ENCODE data around the gene COL4A5.

COL4A5 gene

GRCh38 chrX:108734426-108734825, 294.8 kb downstream of the COL4A5 start:
- ChIA-PET POLR2A (no interaction called here), CTCF (no interaction called here)
- no peaks in the 10 kb centered on the region for H3K9me3 ChIP-seq (ENCODE audit: control insufficient read depth, insufficient read depth, low read depth, low read length)
- no peak for TF ChIP-seq AEBP2 (tag by site-specific recombination; IDR thresholded peaks at IDR 0.05; ENCODE audit: borderline replicate concordance)
- TF ChIP-seq ZNF488 (tag by site-specific recombination; IDR thresholded peaks at IDR 0.05), result no peak
- no peak for TF ChIP-seq PRDM6 (tag by site-specific recombination; IDR thresholded peaks at IDR 0.05)
- no peak for TF ChIP-seq ZNF148 (tag by site-specific recombination; IDR thresholded peaks at IDR 0.05; ENCODE audit: borderline replicate concordance)
- TF ChIP-seq ZNF391 (tag by site-specific recombination; IDR thresholded peaks at IDR 0.05; ENCODE audit: borderline replicate concordance, low read depth), result no peak
- no peak for TF ChIP-seq HOXC10 (CRISPR knock-in tag; IDR thresholded peaks at IDR 0.05)
- TF ChIP-seq KLF16 (tag by site-specific recombination; IDR thresholded peaks at IDR 0.05), result no peak
- TF ChIP-seq ZNF311 (tag by site-specific recombination; IDR thresholded peaks at IDR 0.05; ENCODE audit: borderline replicate concordance), result no peak
- TF ChIP-seq ZBTB11 (tag by site-specific recombination; conservative IDR thresholded peaks at IDR 0.05; ENCODE audit: low read depth), result no peak
- TF ChIP-seq ZNF24 (tag by site-specific recombination; IDR thresholded peaks at IDR 0.05), result no peak
- TF ChIP-seq BCL6B (tag by site-specific recombination; IDR thresholded peaks at IDR 0.05), result no peak
- peak overlapping the region; percentile 0; the same call in 1 of the 2 replicates for H3K4me3 ChIP-seq (ENCODE audit: low read depth, low read length)
- peaks cover 10 to 50% of the 10 kb centered on the region in 2 experiments; a peak in 2 of 3 replicates for H3K36me3 ChIP-seq (ENCODE audit: control insufficient read depth in 2 of 2, insufficient read depth in 1 of 2, low read length in 2 of 2)
- H3K4me1 ChIP-seq (ENCODE audit: control insufficient read depth, insufficient read depth, low read length), result no peaks in the 10 kb centered on the region
- peak overlapping the region; percentile 90 for H3K27ac ChIP-seq (ENCODE audit: extremely low read depth, low read depth, low read length)

GRCh38 chrX:108735091-108735678, 295.5 kb downstream of the COL4A5 start:
- peak overlapping the region; percentile 90 for H3K27ac ChIP-seq (ENCODE audit: extremely low read depth, low read depth, low read length)
- H3K36me3 ChIP-seq (ENCODE audit: control insufficient read depth in 2 of 2, insufficient read depth in 1 of 2, low read length in 2 of 2), result peaks cover 6 to 50% of the 10 kb centered on the region in 2 experiments; a peak in 2 of 3 replicates
- peak overlapping the region; percentile 44 for H3K4me3 ChIP-seq (ENCODE audit: low read depth, low read length)
- H3K9me3 ChIP-seq (ENCODE audit: control insufficient read depth, insufficient read depth, low read depth, low read length), result no peaks in the 10 kb centered on the region
- CTCF ChIA-PET, result interaction anchor here (0.6 to 1.5 kb wide), 4 partner anchors 14 to 905 kb away, joined by 3 to 4 read pairs (median 3); no protein-coding TSS in a partner anchor
- POLR2A ChIA-PET, result interaction anchor here (0.6 kb wide), 1 partner anchor 10 kb away, joined by 4 read pairs; no protein-coding TSS in a partner anchor
- H3K4me1 ChIP-seq (ENCODE audit: control insufficient read depth, insufficient read depth, low read length), result no peaks in the 10 kb centered on the region
- TF ChIP-seq EGR2 (tag by site-specific recombination; IDR thresholded peaks at IDR 0.05; ENCODE audit: low read depth), result no peak
- no peak for TF ChIP-seq ZNF214 (tag by site-specific recombination; IDR thresholded peaks at IDR 0.05; ENCODE audit: borderline replicate concordance)
- no peak for TF ChIP-seq ZNF202 (tag by site-specific recombination; IDR thresholded peaks at IDR 0.05; ENCODE audit: borderline replicate concordance)
- TF ChIP-seq ZNF747 (tag by site-specific recombination; IDR thresholded peaks at IDR 0.05), result no peak
- TF ChIP-seq TRIM28 (IDR thresholded peaks at IDR 0.05; ENCODE audit: borderline replicate concordance, low read length), result no peak
- TF ChIP-seq ZBTB17 (tag by site-specific recombination; IDR thresholded peaks at IDR 0.05), result peak; percentile 47; the same call in 1 of the 2 replicates
- no peak for TF ChIP-seq MZF1 (tag by site-specific recombination; IDR thresholded peaks at IDR 0.05; ENCODE audit: borderline replicate concordance)
- TF ChIP-seq ZNF335 (tag by site-specific recombination; conservative IDR thresholded peaks at IDR 0.05), result peak; percentile 39; the same call in 1 of the 2 replicates
- peak; percentile 95 for TF ChIP-seq SCRT2 (tag by site-specific recombination; IDR thresholded peaks at IDR 0.05)
- TF ChIP-seq ZNF114 (tag by site-specific recombination; IDR thresholded peaks at IDR 0.05), result no peak
